Ishikawa (cell line): Measurements from ENCODE around the gene EEPD1.

Experiments used
- CEBPB ChIP-seq: IDR thresholded peaks from 2 replicates; pipeline ENCODE4 v1.6.1; 2012
- CREB1 ChIP-seq: IDR thresholded peaks from 2 replicates; pipeline ENCODE4 v1.6.1; 2012; ENCODE audit warnings: low read depth
- EGR1 ChIP-seq: IDR thresholded peaks from 2 replicates; pipeline ENCODE4 v1.6.1; 2012
- FOXM1 ChIP-seq: IDR thresholded peaks from 2 replicates; pipeline ENCODE4 v1.6.1; 2012; ENCODE audit warnings: low read depth, borderline replicate concordance
- MAX ChIP-seq: IDR thresholded peaks from 2 replicates; pipeline ENCODE4 v1.6.1; 2012
- REST ChIP-seq: IDR thresholded peaks from 2 replicates; pipeline ENCODE4 v1.6.1; 2012; ENCODE audit warnings: low read depth, mild to moderate bottlenecking
- TEAD4 ChIP-seq: IDR thresholded peaks from 2 replicates; pipeline ENCODE4 v1.6.1; 2012
- YY1 ChIP-seq: IDR thresholded peaks from 2 replicates; pipeline ENCODE4 v1.6.1; 2012; ENCODE audit warnings: low read depth

GRCh38 chr7:36289833-36290661 lies 137.0 kb downstream of the EEPD1 start:
- no peak for TF ChIP-seq EGR1
- no peak for TF ChIP-seq CEBPB
- peak; percentile 54; the same call in 1 of the 2 replicates for TF ChIP-seq FOXM1
- TF ChIP-seq REST = no peak
- no peak for TF ChIP-seq TEAD4
- no peak for TF ChIP-seq YY1
- no peak for TF ChIP-seq MAX
- no peak for TF ChIP-seq CREB1
